Lower leg skin (tissue), 4 donors: ENCODE data around the gene ZNF771. TPM values are rescaled to one million over a fixed set of nuclear protein-coding genes. Genes with fewer than 3 reads are reported as not detected.

Source experiments
- DNase-seq, 2 donors: peaks; one replicate each; pipeline ENCODE4 v3.0.0-alpha.2; 2019; ENCODE audit warnings: low spot score in 2 of 2
- H3K4me3 ChIP-seq: fragments of 200-600 bp; sonication (generic); 2 replicates; pipeline ENCODE4 v1.5.1; 2017; ENCODE audit warnings: mild to moderate bottlenecking, low read depth; ENCODE audit not compliant: poor library complexity, severe bottlenecking
- CTCF ChIP-seq, 3 donors: fragments of 450-650 bp; IDR thresholded peaks; one replicate each; pipeline ENCODE4 v1.5.1; 2016; ENCODE audit warnings: antibody characterized with exemption in 3 of 3, mild to moderate bottlenecking in 3 of 3, moderate library complexity in 2 of 3
- POLR2A ChIP-seq, 2 donors: fragments of 450-650 bp; IDR thresholded peaks; one replicate each; pipeline ENCODE4 v1.6.1; 2016 to 2017; ENCODE audit warnings: antibody characterized with exemption in 2 of 2, mild to moderate bottlenecking in 1 of 2, moderate library complexity in 1 of 2
- WGBS, 2 donors: methylation state at CpG; one replicate each; pipeline ENCODE4 v1.1.5; 2018; 5-methylcytosine and 5-hydroxymethylcytosine counted together
- intact Hi-C: fragments of 100-400 bp; cut with DNase I; formaldehyde crosslinking; loops from one replicate; pipeline ENCODE4 v1.15.0; 2023; ENCODE audit warnings: low total_unique reads
- total RNA-seq, 4 donors: library from RNA; depleted of rRNA; stranded (reverse); fragments of >200 nt; gene quantifications; one replicate each; pipeline ENCODE4 v1.1.0, GENCODE V29; 2016

Gene ZNF771
- total RNA-seq, 4 donors from 2014 or later, result 5.9 to 12.8 (median 11.0) TPM

- intact Hi-C loops, result no loop called here
- no peak overlapping the region for H3K4me3 ChIP-seq
- TF ChIP-seq CTCF (IDR thresholded peaks at IDR 0.05) (no peak), POLR2A (IDR thresholded peaks at IDR 0.05) (no peak)
- 94 to 95% methylated on average over 7 of the region's 7 CpGs for WGBS, 2 donors
- DNase-seq, result no peak
Observed at GRCh38 chr16:30361180-30361579, 46.2 kb upstream of the ZNF771 start.

GRCh38 chr16:30365200-30365599, 42.2 kb upstream of the ZNF771 start:
- WGBS, 2 donors, result 84 to 92% methylated on average over 10 of the region's 10 CpGs
- TF ChIP-seq POLR2A (IDR thresholded peaks at IDR 0.05), result no peak
- TF ChIP-seq CTCF (IDR thresholded peaks at IDR 0.05), result no peak
- intact Hi-C loops, result no loop called here

GRCh38 chr16:30366511-30366910, 40.9 kb upstream of the ZNF771 start:
- no peak for DNase-seq
- TF ChIP-seq POLR2A (IDR thresholded peaks at IDR 0.05) (no peak), CTCF (IDR thresholded peaks at IDR 0.05) (no peak)
- WGBS, 2 donors, result 78 to 84% methylated on average over 4 of the region's 4 CpGs
- intact Hi-C loops, result no loop called here
- no peak overlapping the region for H3K4me3 ChIP-seq

More at GRCh38 chr16:30365200-30365599, 42.2 kb upstream of the ZNF771 start:
- H3K4me3 ChIP-seq, result no peak overlapping the region
- DNase-seq, result no peak

- WGBS, 2 donors, result 71% methylated on average over 10 of the region's 10 CpGs
- DNase-seq, result no peak
- intact Hi-C loops, result no loop called here
- H3K4me3 ChIP-seq, result no peak overlapping the region
- TF ChIP-seq POLR2A (IDR thresholded peaks at IDR 0.05) (no peak), CTCF (IDR thresholded peaks at IDR 0.05) (no peak)
Observed at GRCh38 chr16:30367349-30368009, 39.9 kb upstream of the ZNF771 start.

- H3K4me3 ChIP-seq, result no peak overlapping the region
- TF ChIP-seq POLR2A (IDR thresholded peaks at IDR 0.05), result no peak
- TF ChIP-seq CTCF (IDR thresholded peaks at IDR 0.05), result no peak
- intact Hi-C loops, result no loop called here
- DNase-seq, result no peak
- WGBS, 2 donors, result 2 to 7% methylated on average over 8 of the region's 8 CpGs
Observed at GRCh38 chr16:30368122-30368791, 39.1 kb upstream of the ZNF771 start.
